Stimulated activated CD4-positive, alpha-beta T cell treated with anti-CD3 and anti-CD28 coated beads, Interleukin-15, amount 100 ng/mL, for 1 hour (primary cell): Measurements from ENCODE around the gene NPEPPS.

Experiments used
- DNase-seq, 2 donors: peaks; one replicate each; pipeline ENCODE4 v3.0.0-alpha.2; 2020; ENCODE audit warnings: low read depth in 1 of 2, low spot score in 1 of 2

The NPEPPS gene

DNA sequence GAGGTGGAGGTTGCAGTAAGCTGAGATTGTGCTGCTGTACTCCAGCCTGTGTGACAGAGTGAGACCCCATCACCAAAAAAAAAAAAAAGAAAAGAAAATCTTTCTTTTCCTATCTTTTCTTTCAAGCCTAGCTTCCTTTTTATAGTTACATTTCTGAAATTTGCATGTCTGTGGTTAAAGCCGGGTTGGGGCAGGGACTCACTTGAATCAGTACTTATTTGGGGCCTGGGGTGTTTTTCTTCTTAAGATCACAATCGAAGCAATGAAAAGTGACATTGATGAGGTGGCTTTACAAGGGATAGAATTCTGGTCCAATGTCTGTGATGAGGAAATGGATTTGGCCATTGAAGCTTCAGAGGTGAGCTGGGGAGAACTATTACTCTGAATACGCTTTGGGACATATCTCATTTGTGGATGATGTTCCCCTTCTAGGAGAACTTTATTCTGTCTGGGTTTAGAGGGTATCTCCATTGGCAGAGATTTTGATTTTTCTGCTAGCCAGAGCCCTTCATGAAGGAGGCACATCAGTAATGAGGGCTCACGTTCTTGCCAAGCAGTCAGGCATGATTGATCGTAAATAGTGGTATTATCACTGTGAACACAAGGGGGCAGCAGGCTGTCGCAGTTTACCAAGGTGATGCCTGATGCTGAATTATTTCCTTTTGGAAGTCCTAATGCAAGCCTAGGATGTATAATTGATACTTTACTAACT lies 133.2 kb downstream of the NPEPPS start:
- DNase-seq, result peak; percentile 12 to 19

DNA sequence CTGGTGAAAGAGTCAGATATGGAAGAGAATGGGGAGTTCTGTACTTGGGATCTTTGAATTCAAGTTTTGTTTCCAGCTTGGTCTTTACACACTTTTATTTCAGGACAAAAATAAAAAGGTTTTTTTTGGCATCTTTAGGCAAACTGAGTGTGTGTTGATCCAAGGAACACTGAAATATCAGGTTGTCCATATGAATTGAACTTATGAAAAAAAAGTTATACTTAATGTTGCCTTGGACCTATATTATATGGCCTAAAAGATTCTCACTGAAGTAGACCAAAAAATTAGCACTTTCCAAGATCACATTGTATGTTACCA lies 133.7 kb downstream of the NPEPPS start:
- no peak for DNase-seq

DNA sequence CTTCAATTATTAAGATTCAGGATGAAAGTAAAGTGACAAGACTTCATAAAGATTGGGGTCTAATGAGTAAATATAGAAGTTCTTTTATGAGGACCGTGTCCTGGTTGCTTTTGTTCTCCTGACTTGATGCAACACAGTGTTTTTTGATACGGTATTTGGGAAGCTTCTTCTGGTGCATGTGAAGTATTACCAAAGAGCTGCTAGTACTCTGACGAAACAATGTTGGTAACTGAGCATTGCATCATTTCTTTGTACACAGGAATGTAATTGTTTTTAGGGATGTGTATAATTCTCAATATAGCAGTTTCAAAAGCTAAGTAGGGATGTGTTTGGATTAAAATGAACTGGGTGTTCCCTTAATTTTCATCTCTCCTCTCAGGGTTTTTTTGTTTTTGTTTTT lies 134.7 kb downstream of the NPEPPS start:
- DNase-seq, result no peak

DNA sequence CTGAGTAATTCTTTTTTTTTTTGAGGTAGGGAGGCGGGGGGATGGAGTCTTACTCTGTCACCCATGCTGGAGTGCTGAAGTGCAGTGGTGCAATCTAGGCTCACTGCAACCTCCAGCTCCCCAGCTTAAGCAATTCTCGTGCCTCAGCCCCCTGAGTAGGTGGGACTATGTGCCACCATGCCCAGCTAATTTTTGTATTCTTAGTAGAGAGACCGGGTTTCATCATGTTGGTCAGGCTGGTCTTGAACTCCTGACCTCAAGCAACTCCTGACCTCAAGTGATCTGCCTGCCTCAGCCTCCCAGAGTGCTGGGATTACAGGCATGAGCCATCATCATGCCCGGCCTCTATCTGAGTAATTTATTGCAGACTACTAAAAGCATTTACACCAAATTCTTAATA lies 138.2 kb downstream of the NPEPPS start:
- no peak for DNase-seq

DNA sequence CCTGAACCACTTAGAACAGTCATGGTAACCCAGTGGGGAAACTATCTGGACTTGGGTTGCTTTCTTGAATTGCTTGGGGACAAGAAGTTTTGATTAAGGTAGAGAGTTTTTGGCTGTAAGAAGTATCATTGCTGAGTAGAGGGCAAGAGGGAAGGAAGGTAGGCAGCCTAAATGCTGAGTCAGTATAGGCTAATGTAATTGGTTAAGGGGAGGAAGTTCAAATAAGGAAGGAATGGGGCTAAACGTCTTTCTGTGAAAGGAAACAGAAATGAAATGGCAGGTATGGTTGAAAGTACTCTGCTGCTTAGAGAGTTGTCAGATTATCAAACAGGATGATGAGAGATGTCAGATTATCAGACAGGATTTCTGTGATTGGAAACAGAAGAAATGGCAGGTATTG lies 139.2 kb downstream of the NPEPPS start:
- DNase-seq, result no peak
